Measurements from ENCODE around the gene CASP5. TPM values are rescaled to one million over a fixed set of nuclear protein-coding genes. Genes with fewer than 3 reads are reported as not detected.
"Not testable (repeated sequence)": the region's sequence is repeated elsewhere in the genome, so short reads cannot be mapped to it uniquely, and the experiment has no call there.

Gene CASP5
- total and polyA plus RNA-seq, 5 experiments from 2014 or later, result not detected

GRCh38 chr11:104984808-104985207 is 38.2 kb downstream of the CASP5 start:
- Mint-ChIP-seq H3K27me3 (no peaks in the 10 kb centered on the region), H3K27ac (no peak overlapping the region), H3K4me3 (no peak overlapping the region), H3K36me3 (peaks cover 0 to 13% (median 7%) of the 10 kb centered on the region in 3 donors), H3K9me3 (peaks cover 0 to 20% (median 2%) of the 10 kb centered on the region in 9 donors), H3K4me1 (no peaks in the 10 kb centered on the region)
- POLR2A ChIA-PET, result no interaction called here
- no peak for DNase-seq
- no peak for ATAC-seq

GRCh38 chr11:104979839-104980238 is 43.1 kb downstream of the CASP5 start:
- Mint-ChIP-seq H3K27me3 (no peaks in the 10 kb centered on the region), H3K4me3 (no peak overlapping the region), H3K27ac (no peak overlapping the region), H3K36me3 (peaks cover 0 to 4% (median 2%) of the 10 kb centered on the region in 3 donors), H3K4me1 (no peaks in the 10 kb centered on the region), H3K9me3 (peaks cover 0 to 4% (median 0%) of the 10 kb centered on the region in 9 donors)
- no peak for DNase-seq
- POLR2A ChIA-PET, result no interaction called here
- ATAC-seq, result no peak

- POLR2A ChIA-PET, result no interaction called here
- Mint-ChIP-seq H3K4me3 (no peak overlapping the region), H3K9me3 (peaks cover 0 to 33% (median 17%) of the 10 kb centered on the region in 9 donors), H3K4me1 (peaks cover 2 to 4% (median 4%) of the 10 kb centered on the region in 4 donors), H3K27me3 (no peaks in the 10 kb centered on the region), H3K36me3 (peaks cover 0 to 30% (median 28%) of the 10 kb centered on the region in 3 donors), H3K27ac (no peak overlapping the region)
- no peak for ATAC-seq
- no peak for DNase-seq
These were observed 49.4 kb downstream of the CASP5 start for GRCh38 chr11:104973616-104974015.

GRCh38 chr11:104972924-104973323 is 50.0 kb downstream of the CASP5 start:
- POLR2A ChIA-PET, result not testable (repeated sequence)

GRCh38 chr11:104970756-104971155 is 52.2 kb downstream of the CASP5 start:
- H3K4me3 Mint-ChIP-seq, result no peak overlapping the region
- peaks cover 15 to 33% (median 24%) of the 10 kb centered on the region in 4 donors for H3K4me1 Mint-ChIP-seq
- peak overlapping the region in 2 of 10 donors; percentile 52 to 83 for H3K27ac Mint-ChIP-seq
- POLR2A ChIA-PET, result no interaction called here
- H3K9me3 Mint-ChIP-seq, result peaks cover 0 to 33% (median 17%) of the 10 kb centered on the region in 9 donors
- no peaks in the 10 kb centered on the region for H3K27me3 Mint-ChIP-seq
- peaks cover 3 to 31% (median 31%) of the 10 kb centered on the region in 3 donors for H3K36me3 Mint-ChIP-seq
- ATAC-seq (no peak), DNase-seq (no peak)

More at GRCh38 chr11:104972924-104973323, 50.0 kb downstream of the CASP5 start:
- peaks cover 0 to 30% (median 28%) of the 10 kb centered on the region in 3 donors for H3K36me3 Mint-ChIP-seq
- peaks cover 0 to 33% (median 17%) of the 10 kb centered on the region in 9 donors for H3K9me3 Mint-ChIP-seq
- H3K27me3 Mint-ChIP-seq, DNase-seq, H3K4me3 Mint-ChIP-seq, H3K27ac Mint-ChIP-seq, ATAC-seq: not testable (repeated sequence)
- peaks cover 2 to 11% (median 7%) of the 10 kb centered on the region in 4 donors for H3K4me1 Mint-ChIP-seq

GRCh38 chr11:104968856-104969776 is 53.9 kb downstream of the CASP5 start:
- H3K27ac Mint-ChIP-seq, result peak overlapping the region; percentile 95 to 99 (median 98)
- POLR2A ChIA-PET, result interaction anchor here (1.1 kb wide), 1 partner anchor 171 kb away, joined by 3 read pairs; no protein-coding TSS in a partner anchor
- H3K36me3 Mint-ChIP-seq, result peaks cover 14 to 37% (median 30%) of the 10 kb centered on the region in 3 donors
- no peaks in the 10 kb centered on the region for H3K27me3 Mint-ChIP-seq
- ATAC-seq, result no peak
- peak overlapping the region; percentile 91 to 100 (median 96) for H3K4me3 Mint-ChIP-seq
- peaks cover 22 to 42% (median 35%) of the 10 kb centered on the region in 4 donors for H3K4me1 Mint-ChIP-seq
- DNase-seq, result no peak
- peaks cover 0 to 24% (median 15%) of the 10 kb centered on the region in 9 donors for H3K9me3 Mint-ChIP-seq

GRCh38 chr11:104968355-104968855 is 54.6 kb downstream of the CASP5 start, which contains the start of gene CASP4:
TSS of gene CASP4 (minus strand) at chr11:104968574. CDS start at chr11:104968525, 49 bp downstream.
- no peaks in the 10 kb centered on the region for H3K27me3 Mint-ChIP-seq

GRCh38 chr11:104967534-104968354 is 55.2 kb downstream of the CASP5 start:
- H3K4me1 Mint-ChIP-seq, result peaks cover 26 to 52% (median 47%) of the 10 kb centered on the region in 4 donors
- no peaks in the 10 kb centered on the region for H3K27me3 Mint-ChIP-seq
- POLR2A ChIA-PET, result no interaction called here
- peak; percentile 20 to 33 for ATAC-seq
- peak overlapping the region; percentile 91 to 100 (median 96) for H3K4me3 Mint-ChIP-seq
- DNase-seq, result peak in 2 of 10 donors; percentile 17 to 20
- peak overlapping the region; percentile 95 to 99 (median 98) for H3K27ac Mint-ChIP-seq
- peaks cover 16 to 37% (median 27%) of the 10 kb centered on the region in 3 donors for H3K36me3 Mint-ChIP-seq
- peaks cover 0 to 17% (median 4%) of the 10 kb centered on the region in 9 donors for H3K9me3 Mint-ChIP-seq

More at GRCh38 chr11:104968355-104968855, 54.6 kb downstream of the CASP5 start, which contains the start of gene CASP4:
- peaks cover 0 to 20% (median 10%) of the 10 kb centered on the region in 9 donors for H3K9me3 Mint-ChIP-seq
- peak within 1 kb of the TSS; percentile 95 to 99 (median 98) for H3K27ac Mint-ChIP-seq
- peaks cover 23 to 45% (median 40%) of the 10 kb centered on the region in 4 donors for H3K4me1 Mint-ChIP-seq
- POLR2A ChIA-PET, result no interaction called here
- DNase-seq (peak in 5 of 10 donors; percentile 11 to 59 (median 57)), ATAC-seq (peak; percentile 82 to 86)
- peaks cover 20 to 37% (median 23%) of the 10 kb centered on the region in 3 donors for H3K36me3 Mint-ChIP-seq
- H3K4me3 Mint-ChIP-seq, result peak within 1 kb of the TSS; percentile 91 to 100 (median 96)

- H3K4me1 Mint-ChIP-seq, result peaks cover 34 to 72% (median 65%) of the 10 kb centered on the region in 4 donors
These were observed 57.2 kb downstream of the CASP5 start for GRCh38 chr11:104965735-104966134.

GRCh38 chr11:104964247-104964646 is 58.7 kb downstream of the CASP5 start:
- peaks cover 15 to 55% (median 43%) of the 10 kb centered on the region in 3 donors for H3K36me3 Mint-ChIP-seq
- H3K4me3 Mint-ChIP-seq, result no peak overlapping the region
- no peak for DNase-seq
- POLR2A ChIA-PET, result no interaction called here
- H3K9me3 Mint-ChIP-seq, result peaks cover 0 to 6% (median 0%) of the 10 kb centered on the region in 9 donors
- H3K27ac Mint-ChIP-seq, result no peak overlapping the region
- H3K4me1 Mint-ChIP-seq, result peaks cover 42 to 86% (median 77%) of the 10 kb centered on the region in 4 donors
- ATAC-seq, result no peak
- no peaks in the 10 kb centered on the region for H3K27me3 Mint-ChIP-seq

More at GRCh38 chr11:104965735-104966134, 57.2 kb downstream of the CASP5 start:
- peaks cover 0 to 8% (median 0%) of the 10 kb centered on the region in 9 donors for H3K9me3 Mint-ChIP-seq
- DNase-seq (no peak), ATAC-seq (no peak)
- POLR2A ChIA-PET, result no interaction called here
- H3K36me3 Mint-ChIP-seq, result peaks cover 15 to 46% (median 41%) of the 10 kb centered on the region in 3 donors
- peak overlapping the region in 7 of 10 donors; percentile 22 to 75 (median 57) for H3K27ac Mint-ChIP-seq
- H3K4me3 Mint-ChIP-seq, result peak overlapping the region; percentile 12 to 100 (median 94)
- no peaks in the 10 kb centered on the region for H3K27me3 Mint-ChIP-seq

GRCh38 chr11:104962852-104963251 is 60.1 kb downstream of the CASP5 start:
- DNase-seq (no peak), ATAC-seq (no peak)
- H3K27me3 Mint-ChIP-seq, result no peaks in the 10 kb centered on the region
- H3K4me1 Mint-ChIP-seq, result peaks cover 46 to 88% (median 84%) of the 10 kb centered on the region in 4 donors
- H3K27ac Mint-ChIP-seq, result peak overlapping the region in 2 of 10 donors; percentile 20 to 75
- POLR2A ChIA-PET, result no interaction called here
- peak overlapping the region in 3 of 10 donors; percentile 14 to 34 (median 31) for H3K4me3 Mint-ChIP-seq
- H3K36me3 Mint-ChIP-seq, result peaks cover 15 to 61% (median 50%) of the 10 kb centered on the region in 3 donors
- peaks cover 0 to 6% (median 0%) of the 10 kb centered on the region in 9 donors for H3K9me3 Mint-ChIP-seq

GRCh38 chr11:104957280-104957679 is 65.7 kb downstream of the CASP5 start:
- POLR2A ChIA-PET, result no interaction called here
- DNase-seq (no peak), ATAC-seq (no peak)
- Mint-ChIP-seq H3K4me3 (peak overlapping the region in 3 of 10 donors; percentile 39 to 56 (median 40)), H3K9me3 (no peaks in the 10 kb centered on the region), H3K36me3 (peaks cover 6 to 48% (median 40%) of the 10 kb centered on the region in 3 donors), H3K4me1 (peaks cover 33 to 85% (median 74%) of the 10 kb centered on the region in 4 donors), H3K27ac (peak overlapping the region in 1 of 10 donors; percentile 8), H3K27me3 (no peaks in the 10 kb centered on the region)
